Ascending aorta (tissue), 2 donors: Measurements from ENCODE around the gene CIT. TPM values are rescaled to one million over a fixed set of nuclear protein-coding genes. Genes with fewer than 3 reads are reported as not detected.
A peak's percentile ranks its signal among the peaks of the same experiment; 100 is the strongest.

Experiments
- DNase-seq, 2 donors: peaks; one replicate each; pipeline ENCODE4 v3.0.0-alpha.2; 2019; ENCODE audit warnings: low spot score in 2 of 2
- H3K27ac ChIP-seq, 2 donors: fragments of 200-600 bp; sonication (generic); one replicate each; pipeline ENCODE4 v1.5.1; 2016 to 2017; ENCODE audit warnings: mild to moderate bottlenecking in 1 of 2
- H3K27me3 ChIP-seq: fragments of 200-600 bp; sonication (generic); one replicate; pipeline ENCODE4 v1.5.1; 2017
- H3K36me3 ChIP-seq, 2 donors: fragments of 200-600 bp; sonication (generic); one replicate each; pipeline ENCODE4 v1.5.1; 2016
- H3K4me1 ChIP-seq, 2 donors: fragments of 200-600 bp; sonication (generic); one replicate each; pipeline ENCODE4 v1.5.1; 2016 to 2017; ENCODE audit warnings: mild to moderate bottlenecking in 1 of 2
- H3K4me3 ChIP-seq, 2 donors: fragments of 200-600 bp; sonication (generic); one replicate each; pipeline ENCODE4 v1.5.1; 2016 to 2017; ENCODE audit warnings: mild to moderate bottlenecking in 1 of 2
- H3K9me3 ChIP-seq, 2 donors: fragments of 200-600 bp; sonication (generic); one replicate each; pipeline ENCODE4 v1.5.1; 2016
- intact Hi-C: fragments of 100-400 bp; cut with DNase I; formaldehyde crosslinking; loops from one replicate; pipeline ENCODE4 v1.15.1; 2023
- total RNA-seq: library from RNA; depleted of rRNA; stranded (reverse); fragments of >200 nt; gene quantifications from one replicate; pipeline ENCODE4 v1.1.0, GENCODE V29; 2016
- TF ChIP-seq, protein P1 (sequence below), 3 experiments: fragments of 200-600 bp in 2 of 3; fragments of 450-650 bp in 1 of 3; sonication (generic) in 2 of 3; IDR thresholded peaks; one replicate each; pipeline ENCODE4 v1.5.1; 2016 to 2019; ENCODE audit warnings: antibody characterized with exemption in 3 of 3, mild to moderate bottlenecking in 1 of 3, moderate library complexity in 1 of 3

The CIT gene
- total RNA-seq, 1 donor from 2014 or later = 1.2 TPM

- Histone ChIP-seq H3K27ac (no peak overlapping the region), H3K4me1 (peaks cover 0 to 14% of the 10 kb centered on the region in 2 donors)
These were observed 204.9 kb downstream of the CIT start for GRCh38 chr12:119672194-119672593.

GRCh38 chr12:119671070-119671469 is 206.1 kb downstream of the CIT start:
- DNase-seq = no peak
- no peaks in the 10 kb centered on the region for H3K27me3 ChIP-seq
- H3K36me3 ChIP-seq = peaks cover 23 to 50% of the 10 kb centered on the region in 2 donors
- no peak overlapping the region for H3K4me3 ChIP-seq
- H3K9me3 ChIP-seq = no peaks in the 10 kb centered on the region
- intact Hi-C loops = no loop called here
- H3K4me1 ChIP-seq = peaks cover 0 to 22% of the 10 kb centered on the region in 2 donors
- TF ChIP-seq, protein P1, sequence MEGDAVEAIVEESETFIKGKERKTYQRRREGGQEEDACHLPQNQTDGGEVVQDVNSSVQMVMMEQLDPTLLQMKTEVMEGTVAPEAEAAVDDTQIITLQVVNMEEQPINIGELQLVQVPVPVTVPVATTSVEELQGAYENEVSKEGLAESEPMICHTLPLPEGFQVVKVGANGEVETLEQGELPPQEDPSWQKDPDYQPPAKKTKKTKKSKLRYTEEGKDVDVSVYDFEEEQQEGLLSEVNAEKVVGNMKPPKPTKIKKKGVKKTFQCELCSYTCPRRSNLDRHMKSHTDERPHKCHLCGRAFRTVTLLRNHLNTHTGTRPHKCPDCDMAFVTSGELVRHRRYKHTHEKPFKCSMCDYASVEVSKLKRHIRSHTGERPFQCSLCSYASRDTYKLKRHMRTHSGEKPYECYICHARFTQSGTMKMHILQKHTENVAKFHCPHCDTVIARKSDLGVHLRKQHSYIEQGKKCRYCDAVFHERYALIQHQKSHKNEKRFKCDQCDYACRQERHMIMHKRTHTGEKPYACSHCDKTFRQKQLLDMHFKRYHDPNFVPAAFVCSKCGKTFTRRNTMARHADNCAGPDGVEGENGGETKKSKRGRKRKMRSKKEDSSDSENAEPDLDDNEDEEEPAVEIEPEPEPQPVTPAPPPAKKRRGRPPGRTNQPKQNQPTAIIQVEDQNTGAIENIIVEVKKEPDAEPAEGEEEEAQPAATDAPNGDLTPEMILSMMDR (IDR thresholded peaks at IDR 0.05) = no peak
- H3K27ac ChIP-seq = peak overlapping the region; percentile 2 to 14

More at GRCh38 chr12:119672194-119672593, 204.9 kb downstream of the CIT start:
- no peaks in the 10 kb centered on the region for H3K27me3 ChIP-seq
- no peak for DNase-seq
- peaks cover 34 to 62% of the 10 kb centered on the region in 2 donors for H3K36me3 ChIP-seq
- intact Hi-C loops = no loop called here
- H3K9me3 ChIP-seq = no peaks in the 10 kb centered on the region
- no peak overlapping the region for H3K4me3 ChIP-seq
- TF ChIP-seq, protein P1 (IDR thresholded peaks at IDR 0.05) = no peak

GRCh38 chr12:119669744-119670472 is 207.2 kb downstream of the CIT start:
- H3K27me3 ChIP-seq = no peaks in the 10 kb centered on the region
- no peak overlapping the region for H3K4me3 ChIP-seq
- no peaks in the 10 kb centered on the region for H3K9me3 ChIP-seq
- peaks cover 18 to 39% of the 10 kb centered on the region in 2 donors for H3K36me3 ChIP-seq
- DNase-seq = no peak
- TF ChIP-seq, protein P1 (IDR thresholded peaks at IDR 0.05) = no peak
- H3K4me1 ChIP-seq = peaks cover 0 to 22% of the 10 kb centered on the region in 2 donors
- intact Hi-C loops = loop anchor here (5.0 to 10.0 kb wide), 3 partner anchors 417 to 1655 kb away; partner anchors contain the start of genes RFC5 and SUDS3
- H3K27ac ChIP-seq = peak overlapping the region; percentile 2 to 14

DNA sequence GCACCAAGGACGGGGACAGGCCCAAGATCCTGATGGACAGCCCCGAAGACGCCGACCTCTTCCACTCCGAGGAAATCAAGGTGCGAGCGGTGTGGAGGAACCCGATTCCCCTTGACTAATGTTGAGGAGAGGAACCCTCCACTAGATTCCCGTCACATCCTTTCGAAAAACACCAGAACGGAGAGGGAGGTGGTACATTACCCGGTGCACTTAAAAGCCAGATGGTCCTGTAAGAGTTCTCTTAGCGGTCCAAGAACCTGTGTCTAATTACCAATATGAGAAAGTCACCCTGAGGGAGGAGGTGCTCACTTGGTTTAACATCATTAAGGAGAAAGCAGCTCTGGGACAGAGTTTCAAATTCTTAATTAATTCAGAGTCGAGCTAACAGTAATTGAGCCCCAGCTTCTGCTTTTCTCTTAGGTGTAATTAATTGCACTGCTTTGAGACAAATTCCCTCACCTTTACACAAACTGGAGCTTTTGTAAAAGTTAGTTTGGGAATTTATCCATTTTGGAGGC is 208.7 kb downstream of the CIT start:
- TF ChIP-seq, protein P1 (IDR thresholded peaks at IDR 0.05) = no peak
- DNase-seq = no peak
- Histone ChIP-seq H3K27me3 (no peaks in the 10 kb centered on the region), H3K4me3 (peak overlapping the region; percentile 81 to 90), H3K27ac (peak overlapping the region; percentile 93 to 97), H3K36me3 (peaks cover 10 to 23% of the 10 kb centered on the region in 2 donors), H3K9me3 (no peaks in the 10 kb centered on the region), H3K4me1 (peaks cover 0 to 22% of the 10 kb centered on the region in 2 donors)
- intact Hi-C loops = loop anchor here (5.0 to 10.0 kb wide), 3 partner anchors 419 to 1654 kb away; partner anchors contain the start of genes RFC5 and SUDS3

DNA sequence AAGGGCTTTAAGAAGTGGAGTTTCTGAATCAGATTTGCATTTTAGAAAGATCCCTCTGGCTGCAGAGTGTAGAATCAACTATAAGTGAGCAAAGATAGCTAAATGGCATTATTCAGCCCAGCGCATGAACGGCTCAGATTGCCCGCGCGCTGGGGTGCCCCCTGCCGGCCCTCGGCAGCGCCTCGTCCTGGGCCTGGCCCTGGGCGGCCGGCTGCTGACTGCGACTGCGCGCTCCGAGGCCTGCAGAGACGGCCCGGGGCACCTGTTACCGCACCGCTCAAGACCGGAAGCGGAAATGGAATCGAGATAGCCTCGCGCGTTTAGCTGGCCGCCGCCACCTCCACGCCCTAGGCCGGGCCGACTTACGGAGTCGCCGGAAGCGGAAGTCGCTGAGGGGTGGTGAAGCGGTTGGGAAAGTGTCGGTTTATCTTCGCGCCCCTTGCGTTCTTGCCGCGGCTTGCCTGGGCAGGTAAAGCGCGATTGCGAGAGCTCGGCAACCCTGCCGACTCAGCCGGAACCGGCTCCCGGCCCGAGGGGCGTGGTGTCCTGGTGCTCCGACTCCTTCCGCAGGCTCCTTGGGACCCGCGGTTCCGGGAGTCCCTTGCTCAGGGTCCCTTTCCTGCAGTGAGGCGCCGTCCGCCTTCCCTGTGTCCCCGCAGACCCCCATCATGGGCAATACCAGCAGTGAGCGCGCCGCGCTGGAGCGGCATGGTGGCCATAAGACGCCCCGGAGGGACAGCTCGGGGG is 209.4 kb downstream of the CIT start, which contains the start of gene PRKAB1:
TSS of gene PRKAB1 (plus strand) at position 557 of the 747 bp plus-strand sequence. CDS start at position 669, 112 bp downstream.
- intact Hi-C loops = loop anchor here (5.0 to 10.0 kb wide), 3 partner anchors 420 to 1653 kb away; partner anchors contain the start of genes RFC5 and SUDS3
- TF ChIP-seq, protein P1 (IDR thresholded peaks at IDR 0.05) = peak; percentile 86 to 96 (median 88)
- peak; percentile 83 to 97 for DNase-seq
- peaks cover 7 to 17% of the 10 kb centered on the region in 2 donors for H3K36me3 ChIP-seq
- H3K4me1 ChIP-seq = peaks cover 0 to 22% of the 10 kb centered on the region in 2 donors
- H3K27me3 ChIP-seq = no peaks in the 10 kb centered on the region
- H3K27ac ChIP-seq = peak within 1 kb of the TSS; percentile 93 to 97
- H3K9me3 ChIP-seq = no peaks in the 10 kb centered on the region
- peak within 1 kb of the TSS; percentile 81 to 90 for H3K4me3 ChIP-seq
